A549 (cell line): ENCODE results near the gene ANKFY1. TPM values are rescaled to one million over a fixed set of nuclear protein-coding genes. Genes with fewer than 3 reads are reported as not detected.
"Not testable (repeated sequence)": the region's sequence is repeated elsewhere in the genome, so short reads cannot be mapped to it uniquely, and the experiment has no call there.

Source experiments
- ATAC-seq, 2 experiments: fragments of 200-7000 bp in 1 of 2; fragments of >200 bp in 1 of 2; cut with Nextera tagmentation in 1 of 2; cut with Tn5 transposase in 1 of 2; 3 replicates each; pipeline versions ENCODE4 v1.8.0 to v1.9.1; 2018 to 2020; ENCODE audit warnings: mild to moderate bottlenecking in 1 of 2, moderate library complexity in 1 of 2
- CTCF ChIA-PET: fragments of 300-600 bp; sonication (Branson Sonifier 250); formaldehyde crosslinking; extraction: SDS; loops from one replicate; lab custom pipeline; 2021; ENCODE audit warnings: antibody characterized with exemption, inconsistent platforms; lab: Yijun Ruan, JAX
- POLR2A ChIA-PET: fragments of 350-600 bp; formaldehyde crosslinking; extraction: SDS; loops from one replicate; lab custom pipeline; 2021; ENCODE audit warnings: antibody characterized with exemption, inconsistent platforms; lab: Yijun Ruan, JAX
- DNase-seq, 2 experiments: peaks; one replicate each; pipeline versions ENCODE4 v3.0.0 to v3.0.0-alpha.2; 2011 to 2016; ENCODE audit warnings: low read depth in 1 of 2, low spot score in 1 of 2
- FAIRE-seq: peaks from 2 replicates; lab custom pipeline; 2011; peaks lifted over from hg19 to GRCh38; lab: Jason Lieb, UNC
- H3K27ac ChIP-seq, 2 experiments: fragments of >200 bp; sonication (Bioruptor Twin); formaldehyde crosslinking; 3 replicates each; pipeline ENCODE4 v1.5.1; 2016 to 2017
- H3K4me1 ChIP-seq: fragments of >200 bp; sonication (Bioruptor Twin); formaldehyde crosslinking; 3 replicates; pipeline ENCODE4 v1.6.1; 2016
- H3K4me2 ChIP-seq: fragments of >200 bp; sonication (Bioruptor Twin); formaldehyde crosslinking; 3 replicates; pipeline ENCODE4 v1.6.1; 2016
- H3K4me3 ChIP-seq: fragments of >200 bp; sonication (Bioruptor Twin); formaldehyde crosslinking; 3 replicates; pipeline ENCODE4 v1.5.1; 2016
- H3K9me3 ChIP-seq: fragments of >200 bp; sonication (Bioruptor Twin); formaldehyde crosslinking; 3 replicates; pipeline ENCODE4 v1.6.1; 2016
- CHD4 ChIP-seq: fragments of 200-600 bp; sonication (generic); IDR thresholded peaks from 2 replicates; pipeline ENCODE4 v1.6.1; 2016; ENCODE audit warnings: antibody characterized with exemption, mild to moderate bottlenecking, borderline replicate concordance
- EHMT2 ChIP-seq: fragments of 200-600 bp; sonication (generic); IDR thresholded peaks from 2 replicates; pipeline ENCODE4 v1.6.1; 2016; ENCODE audit warnings: antibody characterized with exemption, low read depth, mild to moderate bottlenecking, moderate library complexity
- EP300 ChIP-seq, 2 experiments: fragments of >200 bp; sonication (Bioruptor Twin); formaldehyde crosslinking; IDR thresholded peaks; 2 replicates in 1 of 2; 3 replicates in 1 of 2; pipeline ENCODE4 v1.6.1; 2016 to 2017
- FOSB ChIP-seq: fragments of 250-450 bp; sonication (Bioruptor Pico); IDR thresholded peaks from 2 replicates; pipeline ENCODE4 v1.5.0; 2020; ENCODE audit warnings: mild to moderate bottlenecking, moderate library complexity
- FOXS1 ChIP-seq: fragments of 250-450 bp; sonication (Bioruptor Pico); IDR thresholded peaks from 2 replicates; pipeline ENCODE4 v1.5.0; 2020; ENCODE audit warnings: mild to moderate bottlenecking, moderate library complexity
- HDAC2 ChIP-seq: fragments of 200-600 bp; sonication (generic); IDR thresholded peaks from 2 replicates; pipeline ENCODE4 v1.6.1; 2016
- HEYL ChIP-seq: fragments of 250-450 bp; sonication (Bioruptor Pico); IDR thresholded peaks from 2 replicates; pipeline ENCODE4 v1.8.0; 2021; ENCODE audit warnings: mild to moderate bottlenecking, moderate library complexity
- HOXA7 ChIP-seq: fragments of 250-450 bp; sonication (Bioruptor Pico); IDR thresholded peaks from 2 replicates; pipeline ENCODE4 v1.5.0; 2020; ENCODE audit warnings: mild to moderate bottlenecking, moderate library complexity
- HOXB5 ChIP-seq: fragments of 250-450 bp; sonication (Bioruptor Pico); IDR thresholded peaks from 2 replicates; pipeline ENCODE4 v1.5.0; 2020; ENCODE audit warnings: mild to moderate bottlenecking, moderate library complexity
- JUNB ChIP-seq: fragments of >200 bp; sonication (Bioruptor Twin); formaldehyde crosslinking; IDR thresholded peaks from 2 replicates; pipeline ENCODE4 v1.6.1; 2016
- KDM1A ChIP-seq: fragments of 200-600 bp; sonication (generic); IDR thresholded peaks from 2 replicates; pipeline ENCODE4 v1.6.1; 2016; ENCODE audit warnings: low read depth, mild to moderate bottlenecking
- MAFK ChIP-seq: fragments of 450-650 bp; IDR thresholded peaks from 2 replicates; pipeline ENCODE4 v1.6.1; 2014; ENCODE audit not compliant: partially characterized antibody
- MAZ ChIP-seq: fragments of 150-350 bp; IDR thresholded peaks from 2 replicates; pipeline ENCODE4 v1.6.1; 2014; ENCODE audit warnings: antibody characterized with exemption, low read depth, low read length, borderline replicate concordance
- NR3C1 ChIP-seq: fragments of >200 bp; sonication (Bioruptor Twin); formaldehyde crosslinking; IDR thresholded peaks from 3 replicates; pipeline ENCODE4 v1.6.1; 2017
- PHF8 ChIP-seq: fragments of 200-600 bp; sonication (generic); IDR thresholded peaks from 2 replicates; pipeline ENCODE4 v1.6.1; 2016; ENCODE audit warnings: low read depth, mild to moderate bottlenecking, antibody characterized with exemption, moderate library complexity, borderline replicate concordance
- RFX5 ChIP-seq: fragments of 450-650 bp; IDR thresholded peaks from 2 replicates; pipeline ENCODE4 v1.7.1; 2014; ENCODE audit warnings: antibody characterized with exemption, mild to moderate bottlenecking, moderate library complexity
- SREBF2 ChIP-seq: fragments of 450-650 bp; IDR thresholded peaks from 2 replicates; pipeline ENCODE4 v1.6.1; 2014; ENCODE audit warnings: mild to moderate bottlenecking, moderate library complexity
- ZC3H11A ChIP-seq: fragments of 450-650 bp; IDR thresholded peaks from 2 replicates; pipeline ENCODE4 v1.6.1; 2014; ENCODE audit warnings: antibody characterized with exemption, mild to moderate bottlenecking
- ZSCAN20 ChIP-seq: fragments of 250-450 bp; sonication (Bioruptor Pico); IDR thresholded peaks from 2 replicates; pipeline ENCODE4 v1.8.0; 2022; ENCODE audit warnings: mild to moderate bottlenecking, moderate library complexity
- WGBS: methylation state at CpG from one replicate; pipeline ENCODE4 v1.1.6; 2017; ENCODE audit errors: missing lambda C conversion rate; 5-methylcytosine and 5-hydroxymethylcytosine counted together
- polyA plus RNA-seq, 4 experiments: library from polyadenylated mRNA; depleted of rRNA in 3 of 4; stranded (reverse); fragments of >200 nt; fragmentation: RNase III in 1 of 4; extraction: RNeasy Plus Mini Kit Qiagen cat#74134 plus additional on column Dnase treatment in 1 of 4; gene quantifications; 2 replicates in 3 of 4; 3 replicates in 1 of 4; pipeline ENCODE4 v1.2.3, GENCODE V29; 2011 to 2017
- TF ChIP-seq, protein P1 (sequence below): IDR thresholded peaks from 2 replicates; pipeline ENCODE4 v1.6.1; 2012; ENCODE audit warnings: low read depth, borderline replicate concordance
- TF ChIP-seq, protein P2 (sequence below): fragments of >200 bp; sonication (Bioruptor Twin); formaldehyde crosslinking; IDR thresholded peaks from 3 replicates; pipeline ENCODE4 v1.5.1; 2016

Gene ANKFY1
- polyA plus RNA-seq, 2 of the 4 experiments (the other 2 are of a cell fraction) = 28.5 to 51.7 TPM

DNA sequence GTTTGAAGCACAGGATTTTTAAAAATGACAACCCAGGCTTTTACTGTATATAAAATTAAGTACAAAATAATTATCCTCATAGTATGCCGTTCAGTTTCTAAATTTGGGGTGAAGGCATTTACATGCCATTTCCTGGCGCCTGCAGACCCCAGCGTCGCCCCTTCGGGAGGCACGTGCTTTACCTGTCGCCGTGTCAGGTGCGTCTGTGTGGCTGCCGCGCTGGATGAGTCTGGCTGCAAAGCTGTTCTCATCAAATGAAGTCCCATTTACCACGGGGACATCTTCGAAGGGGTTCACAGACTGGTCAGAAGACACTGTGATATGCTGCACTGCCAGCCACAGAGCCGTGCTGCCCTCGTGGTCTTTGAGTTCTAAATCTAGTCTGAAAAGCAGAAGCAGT is 69.0 kb downstream of the ANKFY1 start (continued):
- TF ChIP-seq HOXA7 (CRISPR knock-in tag) = no peak
- TF ChIP-seq NR3C1 = no peak
- TF ChIP-seq PHF8 = no peak

DNA sequence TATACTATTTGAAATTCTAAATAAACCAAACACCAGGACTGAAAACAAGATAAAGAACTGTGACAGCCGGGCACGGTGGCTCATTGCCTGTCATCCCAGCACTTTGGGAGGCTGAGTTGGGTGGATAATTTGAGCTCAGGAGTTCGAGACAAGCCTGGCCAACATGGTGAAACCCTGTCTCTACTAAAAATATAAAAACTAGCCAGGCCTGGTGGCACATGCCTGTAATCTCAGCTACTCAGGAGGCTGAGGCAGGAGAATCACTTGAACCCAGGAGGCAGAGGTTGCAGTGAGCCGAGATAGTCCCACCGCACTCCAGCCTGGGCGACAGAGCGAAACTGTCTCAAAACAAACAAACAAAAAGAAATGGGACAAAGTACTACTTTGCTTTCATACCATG is 73.0 kb downstream of the ANKFY1 start:
- CTCF ChIA-PET = interaction anchor here (0.6 kb wide), 1 partner anchor 1383 kb away, joined by 3 read pairs; no protein-coding TSS in a partner anchor
- 96% methylated on average over 7 of the region's 7 CpGs for WGBS
- H3K27ac ChIP-seq, POLR2A ChIA-PET, H3K4me1 ChIP-seq, DNase-seq, ATAC-seq, H3K4me3 ChIP-seq, H3K9me3 ChIP-seq, H3K4me2 ChIP-seq, FAIRE-seq: not testable (repeated sequence)

DNA sequence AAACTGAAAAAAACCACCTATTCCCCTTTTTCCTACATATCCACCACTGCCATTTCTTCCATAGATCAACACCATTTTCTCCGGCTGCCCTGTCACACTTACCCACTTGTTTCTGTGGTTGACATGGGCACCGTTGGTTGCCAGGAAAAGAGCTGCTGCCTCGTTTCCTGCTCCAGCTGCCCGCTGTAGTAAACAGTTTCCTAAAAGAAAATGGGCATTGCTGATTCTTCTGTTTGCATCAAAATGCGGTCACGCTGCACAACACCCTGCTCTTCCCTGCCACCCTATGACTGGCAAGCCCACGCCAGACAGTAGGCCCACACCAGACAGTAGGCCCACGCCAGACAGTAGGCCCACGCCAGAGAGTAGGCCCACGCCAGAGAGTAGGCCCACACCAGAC is 74.5 kb downstream of the ANKFY1 start:
- Histone ChIP-seq H3K4me2 (no peak overlapping the region), H3K27ac (no peak overlapping the region), H3K4me1 (no peaks in the 10 kb centered on the region), H3K4me3 (no peak overlapping the region)
- no peak for FAIRE-seq
- DNase-seq = no peak
- ATAC-seq = 0 out of 6 replicates have a peak, but pooled peaks of 1 of the 2 experiments have one; percentile 13
- TF ChIP-seq MAFK = no peak
- TF ChIP-seq, protein P1, sequence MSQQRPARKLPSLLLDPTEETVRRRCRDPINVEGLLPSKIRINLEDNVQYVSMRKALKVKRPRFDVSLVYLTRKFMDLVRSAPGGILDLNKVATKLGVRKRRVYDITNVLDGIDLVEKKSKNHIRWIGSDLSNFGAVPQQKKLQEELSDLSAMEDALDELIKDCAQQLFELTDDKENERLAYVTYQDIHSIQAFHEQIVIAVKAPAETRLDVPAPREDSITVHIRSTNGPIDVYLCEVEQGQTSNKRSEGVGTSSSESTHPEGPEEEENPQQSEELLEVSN = no peak
- no peak for TF ChIP-seq HEYL (CRISPR knock-in tag)
- no peak for TF ChIP-seq HOXB5 (CRISPR knock-in tag)
- TF ChIP-seq EHMT2 = no peak
- TF ChIP-seq JUNB = no peak
- no peak for TF ChIP-seq MAZ
- TF ChIP-seq, all 56 proteins: peak for 0
- 95% methylated on average over 10 of the region's 10 CpGs for WGBS
- CTCF ChIA-PET = no interaction called here
- POLR2A ChIA-PET = no interaction called here
- no peaks in the 10 kb centered on the region for H3K9me3 ChIP-seq

DNA sequence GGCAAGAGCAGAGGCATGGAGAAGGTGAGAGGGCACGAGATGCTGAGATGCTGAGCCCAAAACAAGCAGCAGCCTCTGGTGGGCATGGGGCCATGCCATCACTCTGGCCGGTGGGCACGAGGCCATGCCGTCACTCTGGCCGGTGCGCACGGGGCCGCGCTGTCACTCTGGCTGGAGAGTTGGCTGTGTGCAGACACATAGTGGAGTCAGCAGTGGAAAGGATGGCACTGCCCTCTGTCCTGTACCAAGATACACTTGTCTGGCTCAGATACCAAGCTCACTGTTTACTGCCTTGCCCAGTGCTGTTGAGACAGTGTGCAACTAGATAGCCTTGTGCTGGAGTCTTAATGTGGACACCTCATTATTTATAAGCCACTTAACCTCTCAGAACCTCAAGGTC is 75.7 kb downstream of the ANKFY1 start:
- WGBS = 93% methylated on average over 9 of the region's 9 CpGs
- ATAC-seq (no peak), FAIRE-seq (no peak)
- H3K4me2 ChIP-seq = no peak overlapping the region
- H3K4me3 ChIP-seq = no peak overlapping the region
- POLR2A ChIA-PET = no interaction called here
- no peak overlapping the region for H3K27ac ChIP-seq
- no peaks in the 10 kb centered on the region for H3K9me3 ChIP-seq
- TF ChIP-seq CHD4 = no peak
- TF ChIP-seq FOSB (CRISPR knock-in tag) = no peak
- no peak for TF ChIP-seq KDM1A
- TF ChIP-seq, all 56 proteins: peak for 0
- H3K4me1 ChIP-seq = no peaks in the 10 kb centered on the region
- no peak for DNase-seq
- CTCF ChIA-PET = interaction anchor here (0.7 to 2.1 kb wide), 4 partner anchors 12 to 61 kb away, joined by 3 to 6 read pairs (median 4); no protein-coding TSS in a partner anchor

DNA sequence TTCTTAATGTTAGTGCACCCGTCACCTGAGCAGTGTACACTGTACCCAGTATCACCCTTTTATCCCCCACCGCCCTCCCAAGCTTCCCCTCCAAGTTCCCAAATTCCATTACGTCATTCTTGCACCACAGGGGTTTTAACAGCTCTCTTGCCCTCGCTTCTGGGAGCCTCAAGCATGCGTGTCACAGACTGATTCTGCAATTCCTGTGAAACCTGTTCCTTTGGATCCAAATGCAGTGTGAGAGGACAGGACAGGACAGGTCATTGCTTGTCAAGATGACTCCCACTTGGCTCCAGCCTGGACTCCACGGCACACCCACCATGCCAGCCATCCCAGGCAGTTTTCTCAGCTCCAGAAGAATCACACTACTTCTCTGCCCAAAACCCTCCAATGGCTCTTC is 76.7 kb downstream of the ANKFY1 start:
- H3K4me1 ChIP-seq = no peaks in the 10 kb centered on the region
- ChIA-PET POLR2A (no interaction called here), CTCF (interaction anchor here (0.6 to 5.1 kb wide), 4 partner anchors 13 to 859 kb away, joined by 3 to 24 read pairs (median 4); no protein-coding TSS in a partner anchor)
- 94% methylated on average over 6 of the region's 6 CpGs for WGBS
- no peak for ATAC-seq
- no peak for DNase-seq
- no peak overlapping the region for H3K27ac ChIP-seq
- H3K4me3 ChIP-seq = no peak overlapping the region
- TF ChIP-seq FOXS1 (CRISPR knock-in tag) (no peak), SREBF2 (no peak), HDAC2 (no peak), RFX5 (no peak), ZC3H11A (no peak), HOXB5 (CRISPR knock-in tag) (no peak), ZSCAN20 (CRISPR knock-in tag) (no peak), EP300 (IDR thresholded peaks at IDR 0.05) (no peak), PHF8 (no peak)
- TF ChIP-seq, protein P2, sequence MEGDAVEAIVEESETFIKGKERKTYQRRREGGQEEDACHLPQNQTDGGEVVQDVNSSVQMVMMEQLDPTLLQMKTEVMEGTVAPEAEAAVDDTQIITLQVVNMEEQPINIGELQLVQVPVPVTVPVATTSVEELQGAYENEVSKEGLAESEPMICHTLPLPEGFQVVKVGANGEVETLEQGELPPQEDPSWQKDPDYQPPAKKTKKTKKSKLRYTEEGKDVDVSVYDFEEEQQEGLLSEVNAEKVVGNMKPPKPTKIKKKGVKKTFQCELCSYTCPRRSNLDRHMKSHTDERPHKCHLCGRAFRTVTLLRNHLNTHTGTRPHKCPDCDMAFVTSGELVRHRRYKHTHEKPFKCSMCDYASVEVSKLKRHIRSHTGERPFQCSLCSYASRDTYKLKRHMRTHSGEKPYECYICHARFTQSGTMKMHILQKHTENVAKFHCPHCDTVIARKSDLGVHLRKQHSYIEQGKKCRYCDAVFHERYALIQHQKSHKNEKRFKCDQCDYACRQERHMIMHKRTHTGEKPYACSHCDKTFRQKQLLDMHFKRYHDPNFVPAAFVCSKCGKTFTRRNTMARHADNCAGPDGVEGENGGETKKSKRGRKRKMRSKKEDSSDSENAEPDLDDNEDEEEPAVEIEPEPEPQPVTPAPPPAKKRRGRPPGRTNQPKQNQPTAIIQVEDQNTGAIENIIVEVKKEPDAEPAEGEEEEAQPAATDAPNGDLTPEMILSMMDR = no peak
- no peak overlapping the region for H3K4me2 ChIP-seq
- FAIRE-seq = no peak
- H3K9me3 ChIP-seq = no peaks in the 10 kb centered on the region
